Measurements from ENCODE around the gene GBP1.

- TF ChIP-seq CTCF (IDR thresholded peaks at IDR 0.05; ENCODE audit: low read length) (no peak), EZH2 (IDR thresholded peaks at IDR 0.05; ENCODE audit: borderline replicate concordance, low read length) (no peak)
Observed at GRCh38 chr1:89035080-89035479, 29.9 kb downstream of the GBP1 start.
